ENCODE data around the gene STAMBPL1. TPM values are rescaled to one million over a fixed set of nuclear protein-coding genes. Genes with fewer than 3 reads are reported as not detected.

The STAMBPL1 gene
- total RNA-seq, 4 donors from 2014 or later = 14.4 to 26.3 (median 22.3) TPM

GRCh38 chr10:88840104-88840503 lies 39.9 kb upstream of the STAMBPL1 start:
- Histone ChIP-seq H3K4me1 (no peaks in the 10 kb centered on the region), H3K4me3 (no peak overlapping the region), H3K36me3 (no peaks in the 10 kb centered on the region), H3K9me3 (no peaks in the 10 kb centered on the region), H3K27ac (no peak overlapping the region), H3K27me3 (no peaks in the 10 kb centered on the region)
- TF ChIP-seq EP300 (IDR thresholded peaks at IDR 0.05) (no peak), POLR2AphosphoS5 (IDR thresholded peaks at IDR 0.05) (no peak), POLR2A (IDR thresholded peaks at IDR 0.05) (no peak), CTCF (IDR thresholded peaks at IDR 0.05) (no peak)
- 87 to 100% methylated on average over 3 of the region's 3 CpGs for WGBS, 2 donors (ENCODE audit: low coverage in 1 of 2)
- ATAC-seq = no peak

GRCh38 chr10:88840881-88841280 lies 39.2 kb upstream of the STAMBPL1 start:
- whole genome bisulfite sequencing, 2 donors (ENCODE audit: low coverage in 1 of 2) = 81 to 93% methylated on average over 3 to 5 of the region's 5 CpGs
- H3K4me1 ChIP-seq = no peaks in the 10 kb centered on the region
- H3K27ac ChIP-seq = no peak overlapping the region
- no peak for ATAC-seq
- no peak for TF ChIP-seq POLR2AphosphoS5 (IDR thresholded peaks at IDR 0.05)
- no peak for TF ChIP-seq EP300 (IDR thresholded peaks at IDR 0.05)
- TF ChIP-seq CTCF (IDR thresholded peaks at IDR 0.05) = no peak
- no peak for TF ChIP-seq POLR2A (IDR thresholded peaks at IDR 0.05)
- H3K27me3 ChIP-seq = no peaks in the 10 kb centered on the region
- no peak overlapping the region for H3K4me3 ChIP-seq
- H3K9me3 ChIP-seq = no peaks in the 10 kb centered on the region
- H3K36me3 ChIP-seq = no peaks in the 10 kb centered on the region

- WGBS, 2 donors (ENCODE audit: low coverage in 1 of 2) = 64 to 75% methylated on average over 5 to 6 of the region's 6 CpGs
- no peak for TF ChIP-seq EP300 (IDR thresholded peaks at IDR 0.05)
- no peak for TF ChIP-seq POLR2AphosphoS5 (IDR thresholded peaks at IDR 0.05)
- TF ChIP-seq CTCF (IDR thresholded peaks at IDR 0.05) = no peak
- Histone ChIP-seq H3K9me3 (no peaks in the 10 kb centered on the region), H3K4me1 (no peaks in the 10 kb centered on the region), H3K27me3 (no peaks in the 10 kb centered on the region), H3K36me3 (no peaks in the 10 kb centered on the region), H3K4me3 (no peak overlapping the region), H3K27ac (no peak overlapping the region)
- no peak for ATAC-seq
Observed at GRCh38 chr10:88841316-88842111, 38.5 kb upstream of the STAMBPL1 start.

GRCh38 chr10:88843171-88843570 lies 36.9 kb upstream of the STAMBPL1 start:
- Histone ChIP-seq H3K4me1 (no peaks in the 10 kb centered on the region), H3K4me3 (no peak overlapping the region), H3K36me3 (no peaks in the 10 kb centered on the region), H3K27ac (no peak overlapping the region), H3K27me3 (no peaks in the 10 kb centered on the region), H3K9me3 (no peaks in the 10 kb centered on the region)
- no peak for ATAC-seq
- 90 to 91% methylated on average over 4 of the region's 4 CpGs for WGBS, 2 donors (ENCODE audit: low coverage in 1 of 2)
- TF ChIP-seq POLR2AphosphoS5 (IDR thresholded peaks at IDR 0.05) = no peak
- no peak for TF ChIP-seq CTCF (IDR thresholded peaks at IDR 0.05)

- TF ChIP-seq POLR2AphosphoS5 (IDR thresholded peaks at IDR 0.05) (no peak), POLR2A (IDR thresholded peaks at IDR 0.05) (no peak), CTCF (IDR thresholded peaks at IDR 0.05) (no peak), EP300 (IDR thresholded peaks at IDR 0.05) (no peak)
- Histone ChIP-seq H3K27me3 (no peaks in the 10 kb centered on the region), H3K27ac (no peak overlapping the region), H3K9me3 (no peaks in the 10 kb centered on the region), H3K36me3 (no peaks in the 10 kb centered on the region), H3K4me3 (no peak overlapping the region), H3K4me1 (no peaks in the 10 kb centered on the region)
- ATAC-seq = no peak
- 11 to 33% methylated on average over 1 of the region's 1 CpG for WGBS, 2 donors (ENCODE audit: low coverage in 1 of 2)
Observed at GRCh38 chr10:88848499-88848898, 31.5 kb upstream of the STAMBPL1 start.
